D721Med (cell line): ENCODE measurements around the gene FOXP1.

Experiments used
- DNase-seq: peaks from one replicate; pipeline ENCODE4 v3.0.0; 2011; ENCODE audit warnings: low spot score; ENCODE audit not compliant: insufficient read length
- FAIRE-seq: peaks from 2 replicates; lab custom pipeline; 2011; peaks lifted over from hg19 to GRCh38; lab: Jason Lieb, UNC
- TF ChIP-seq, protein P1 (sequence below): IDR thresholded peaks from 2 replicates; pipeline ENCODE4 v1.5.1; 2012; ENCODE audit warnings: mild to moderate bottlenecking, control low read depth; ENCODE audit not compliant: insufficient read depth; ENCODE audit errors: missing control alignments

FOXP1 gene

DNA sequence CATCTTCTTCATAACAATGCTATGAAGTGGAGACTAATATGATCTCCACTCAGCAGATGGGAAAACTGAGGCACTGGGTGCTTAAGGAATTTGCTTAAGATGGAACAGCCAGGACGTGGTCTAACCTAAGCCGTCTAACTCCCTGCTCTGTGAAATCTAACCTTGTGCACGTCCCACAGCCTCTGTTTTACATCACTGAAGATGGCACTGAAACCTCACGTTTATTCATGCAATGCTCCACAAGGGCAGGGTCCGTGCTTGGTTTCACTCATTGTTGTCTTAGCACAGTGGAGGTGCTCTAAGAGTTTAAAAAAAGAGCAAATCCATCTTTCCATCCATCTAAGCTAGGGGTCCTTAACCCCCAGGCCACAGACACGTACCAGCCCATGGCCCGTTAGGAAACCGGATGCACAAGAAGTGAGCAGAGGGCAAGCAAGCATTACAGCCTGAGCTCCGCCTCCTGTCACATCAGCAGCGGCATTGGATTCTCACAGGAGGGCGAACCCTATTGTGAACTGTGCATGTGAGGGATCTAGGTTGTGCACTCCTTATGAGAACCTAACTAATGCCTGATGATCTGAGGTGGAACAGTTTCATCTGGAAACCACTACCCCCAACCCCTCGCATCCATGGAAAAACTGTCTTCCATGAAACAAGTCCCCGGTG, 118.0 kb downstream of the FOXP1 start:
- TF ChIP-seq, protein P1, sequence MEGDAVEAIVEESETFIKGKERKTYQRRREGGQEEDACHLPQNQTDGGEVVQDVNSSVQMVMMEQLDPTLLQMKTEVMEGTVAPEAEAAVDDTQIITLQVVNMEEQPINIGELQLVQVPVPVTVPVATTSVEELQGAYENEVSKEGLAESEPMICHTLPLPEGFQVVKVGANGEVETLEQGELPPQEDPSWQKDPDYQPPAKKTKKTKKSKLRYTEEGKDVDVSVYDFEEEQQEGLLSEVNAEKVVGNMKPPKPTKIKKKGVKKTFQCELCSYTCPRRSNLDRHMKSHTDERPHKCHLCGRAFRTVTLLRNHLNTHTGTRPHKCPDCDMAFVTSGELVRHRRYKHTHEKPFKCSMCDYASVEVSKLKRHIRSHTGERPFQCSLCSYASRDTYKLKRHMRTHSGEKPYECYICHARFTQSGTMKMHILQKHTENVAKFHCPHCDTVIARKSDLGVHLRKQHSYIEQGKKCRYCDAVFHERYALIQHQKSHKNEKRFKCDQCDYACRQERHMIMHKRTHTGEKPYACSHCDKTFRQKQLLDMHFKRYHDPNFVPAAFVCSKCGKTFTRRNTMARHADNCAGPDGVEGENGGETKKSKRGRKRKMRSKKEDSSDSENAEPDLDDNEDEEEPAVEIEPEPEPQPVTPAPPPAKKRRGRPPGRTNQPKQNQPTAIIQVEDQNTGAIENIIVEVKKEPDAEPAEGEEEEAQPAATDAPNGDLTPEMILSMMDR: no peak
- no peak for FAIRE-seq
- no peak for DNase-seq

DNA sequence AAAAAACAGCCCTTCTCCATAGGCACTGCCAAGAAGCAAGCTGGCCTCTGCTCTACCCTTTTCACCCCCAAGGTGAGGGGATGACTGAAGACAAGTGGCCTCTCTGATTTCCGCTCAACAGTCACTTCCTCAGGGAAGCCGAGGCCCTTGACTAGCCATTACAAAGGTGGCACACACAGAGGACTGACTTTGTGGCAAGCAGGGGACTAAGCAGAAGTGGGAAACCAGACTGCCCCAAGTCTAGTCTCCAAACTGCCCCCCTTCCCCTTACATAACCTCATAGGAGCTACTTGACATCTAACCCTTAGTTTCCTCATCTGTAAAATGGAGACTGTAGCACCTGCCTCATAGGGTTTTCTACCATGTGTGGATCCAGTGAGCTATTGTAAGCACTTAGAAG, 118.9 kb downstream of the FOXP1 start:
- no peak for DNase-seq
- TF ChIP-seq, protein P1: no peak
- FAIRE-seq: no peak

DNA sequence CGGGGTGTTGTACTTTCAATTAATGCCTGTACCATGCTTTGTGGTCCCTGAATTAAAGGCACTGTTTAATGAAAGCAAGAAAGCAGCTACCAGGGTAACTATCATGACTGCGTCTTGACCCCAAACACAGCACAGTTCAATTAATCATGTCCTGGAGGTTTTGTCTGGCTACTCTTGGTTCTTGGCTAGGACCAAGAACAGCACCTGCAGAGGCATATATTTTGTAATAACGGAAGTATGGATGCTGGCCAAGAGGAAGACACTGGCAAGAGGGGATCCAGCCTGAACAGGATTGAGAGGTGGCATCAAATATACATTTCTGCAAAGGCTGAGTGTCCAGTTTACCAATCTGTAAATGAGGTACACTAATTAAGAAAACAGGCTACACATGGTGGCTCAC, 119.9 kb downstream of the FOXP1 start:
- no peak for FAIRE-seq
- DNase-seq: no peak
- TF ChIP-seq, protein P1: no peak

DNA sequence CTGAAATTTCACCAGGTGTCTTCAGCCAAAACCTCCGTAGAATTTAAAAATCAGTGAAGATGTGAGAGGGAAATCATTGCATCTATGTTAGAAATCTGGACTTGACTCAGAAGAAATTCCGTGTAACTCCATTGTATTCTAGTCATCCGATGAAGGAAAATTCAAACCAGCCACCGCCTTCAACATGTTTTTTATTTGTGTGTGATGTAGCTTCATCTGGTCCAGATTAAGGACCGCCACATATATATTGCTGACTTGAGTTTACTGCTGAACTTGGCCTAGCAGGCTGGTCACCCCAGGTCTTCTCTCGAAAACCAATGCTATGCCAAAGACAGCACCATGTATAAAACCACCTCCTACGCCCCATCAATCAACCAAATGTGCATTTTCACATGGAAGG, 120.9 kb downstream of the FOXP1 start:
- FAIRE-seq (no peak), DNase-seq (no peak)
- TF ChIP-seq, protein P1: no peak

DNA sequence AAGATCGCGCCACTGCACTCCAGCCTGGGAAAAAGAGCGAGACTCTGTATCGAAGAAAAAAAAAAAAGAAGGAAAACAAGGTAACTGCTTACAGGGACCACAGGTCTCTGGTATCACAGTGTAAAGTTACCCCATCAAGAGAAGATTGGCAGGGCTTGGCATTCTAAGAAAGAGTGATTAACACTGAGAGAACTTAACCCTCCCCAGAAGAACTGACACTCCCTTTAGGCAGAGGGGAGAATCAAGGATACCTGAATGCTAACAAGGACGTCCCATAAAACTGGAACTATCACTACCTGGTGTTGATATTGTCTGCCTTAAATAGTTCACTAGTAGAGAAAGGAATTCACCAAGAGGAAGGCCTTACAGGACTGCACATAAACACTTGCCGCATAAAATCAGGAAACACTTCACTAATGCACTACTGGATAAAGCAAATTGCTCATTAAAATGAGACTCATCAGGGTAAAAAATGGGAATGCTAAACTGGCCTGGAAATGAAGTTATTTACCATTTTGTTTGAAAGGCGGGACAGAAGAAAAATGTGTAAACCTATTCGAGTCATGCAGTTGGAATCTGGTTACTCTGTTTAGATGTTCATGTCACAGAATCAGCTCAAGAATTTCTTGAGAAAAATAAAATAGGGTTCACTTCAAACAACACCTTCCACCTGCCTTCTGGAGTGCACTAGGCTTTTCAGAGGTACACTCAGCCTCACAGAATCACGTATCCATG, 121.6 kb downstream of the FOXP1 start:
- DNase-seq: no peak
- FAIRE-seq: no peak
- TF ChIP-seq, protein P1: no peak

DNA sequence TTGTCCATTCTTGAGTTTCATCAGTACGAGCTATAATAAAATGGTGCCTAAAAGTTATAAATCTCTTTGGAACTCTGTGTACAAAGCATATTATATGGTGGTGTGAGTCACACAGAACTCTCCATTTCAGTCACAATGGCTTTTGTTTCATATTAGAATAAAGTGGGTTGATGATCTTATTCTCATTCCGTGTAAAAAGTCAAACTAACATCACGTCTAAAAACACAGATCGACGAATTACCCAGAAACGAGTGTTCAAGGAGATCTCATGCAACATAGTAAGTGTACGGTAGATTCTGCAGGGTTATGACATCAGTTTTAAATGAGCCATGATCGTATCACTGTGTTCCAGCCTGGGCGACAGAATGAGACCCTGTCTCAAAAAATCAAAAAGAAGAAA, 122.4 kb downstream of the FOXP1 start:
- DNase-seq (no peak), FAIRE-seq (no peak)
- TF ChIP-seq, protein P1: no peak

DNA sequence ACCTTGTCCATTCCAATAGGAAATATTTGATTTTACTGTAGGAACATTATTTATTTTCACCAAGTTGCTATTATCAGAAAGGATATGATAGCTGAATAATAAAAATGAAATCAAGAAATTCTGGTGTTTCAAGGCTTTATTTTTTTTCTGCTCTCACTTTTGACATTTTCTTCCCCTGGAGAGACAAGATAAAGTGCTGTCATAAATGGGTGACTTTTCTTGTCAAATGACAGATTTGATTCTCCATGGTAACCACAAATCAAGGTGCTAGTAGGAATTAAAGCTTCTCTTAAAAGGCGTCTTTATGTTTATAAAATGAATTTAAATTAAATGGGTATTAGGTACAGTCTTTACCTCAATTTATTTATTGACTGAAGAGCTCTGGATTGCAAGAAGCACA, 124.6 kb downstream of the FOXP1 start:
- DNase-seq (no peak), FAIRE-seq (no peak)
- TF ChIP-seq, protein P1: no peak
